IPS-15b (cell line): ENCODE data around the gene TMEM144.

Experiments
- H3K27me3 ChIP-seq: one replicate; pipeline ENCODE4 v1.6.1; 2013; ENCODE audit warnings: low read length; ENCODE audit not compliant: control insufficient read depth, insufficient read depth
- H3K36me3 ChIP-seq: one replicate; pipeline ENCODE4 v1.6.1; 2013; ENCODE audit warnings: low read length; ENCODE audit not compliant: control insufficient read depth, insufficient read depth
- H3K4me1 ChIP-seq: one replicate; pipeline ENCODE4 v1.6.1; 2013; ENCODE audit warnings: mild to moderate bottlenecking, low read length; ENCODE audit not compliant: control insufficient read depth, insufficient read depth
- H3K4me3 ChIP-seq: one replicate; pipeline ENCODE4 v1.5.1; 2013; ENCODE audit warnings: low read depth, low read length
- H3K9ac ChIP-seq: one replicate; pipeline ENCODE4 v1.6.1; 2013; ENCODE audit warnings: low read depth, mild to moderate bottlenecking, low read length
- H3K9me3 ChIP-seq: one replicate; pipeline ENCODE4 v1.6.1; 2013; ENCODE audit warnings: mild to moderate bottlenecking, low read length; ENCODE audit not compliant: control insufficient read depth, insufficient read depth

TMEM144 gene

DNA sequence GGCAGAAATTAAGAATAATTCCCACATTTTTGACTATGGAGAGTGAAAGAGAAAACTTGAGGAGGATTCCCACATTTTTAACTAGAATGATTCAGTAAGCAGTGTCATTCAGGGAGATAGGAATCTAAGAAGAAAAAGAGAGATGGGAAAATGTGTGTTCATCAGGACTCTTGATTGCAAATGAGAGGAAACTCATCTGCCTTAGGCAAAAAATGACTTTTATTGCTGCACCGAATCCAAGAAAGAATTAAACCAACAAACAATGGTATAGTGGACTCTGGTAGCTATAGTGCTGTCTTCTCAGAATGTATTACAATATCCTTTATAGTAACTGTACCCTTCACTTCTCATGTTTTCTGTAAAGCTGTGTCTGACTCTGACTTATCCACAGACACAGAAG lies 15.0 kb upstream of the TMEM144 start:
- Histone ChIP-seq H3K4me1 (no peaks in the 10 kb centered on the region), H3K27me3 (no peaks in the 10 kb centered on the region), H3K36me3 (no peaks in the 10 kb centered on the region), H3K4me3 (no peak overlapping the region), H3K9ac (no peak overlapping the region), H3K9me3 (no peaks in the 10 kb centered on the region)

DNA sequence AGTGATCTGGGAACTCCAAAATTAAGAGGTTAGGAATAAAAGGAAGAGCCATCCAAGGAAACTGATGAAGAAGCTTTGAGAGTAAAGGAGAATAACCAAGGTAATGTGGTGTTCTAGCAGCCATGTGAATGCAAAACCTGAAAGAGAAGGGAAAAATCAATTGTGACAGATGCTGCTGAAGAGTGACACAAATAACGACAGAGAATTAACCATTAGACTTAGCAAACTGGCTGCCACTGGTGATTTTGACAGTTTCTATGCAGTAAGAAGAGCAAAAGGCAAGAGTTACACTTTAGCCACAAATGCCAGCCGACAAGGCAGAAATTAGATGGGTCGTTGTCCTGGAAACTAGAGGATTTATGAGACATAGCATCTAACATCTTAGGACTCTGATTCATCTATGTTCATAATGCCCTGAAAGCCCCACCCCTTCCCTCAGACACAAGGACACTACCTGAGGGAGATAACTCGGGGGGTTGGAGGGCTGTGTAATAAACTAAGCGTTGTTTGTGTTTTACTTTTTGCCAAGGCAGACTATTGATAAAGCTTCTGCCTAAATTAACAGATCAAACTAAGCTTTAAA lies 13.0 kb upstream of the TMEM144 start:
- Histone ChIP-seq H3K36me3 (no peaks in the 10 kb centered on the region), H3K9ac (no peak overlapping the region), H3K27me3 (no peaks in the 10 kb centered on the region), H3K9me3 (no peaks in the 10 kb centered on the region), H3K4me1 (no peaks in the 10 kb centered on the region), H3K4me3 (no peak overlapping the region)

GRCh38 chr4:158200214-158200613 lies 10.1 kb upstream of the TMEM144 start:
- Histone ChIP-seq H3K27me3 (no peaks in the 10 kb centered on the region), H3K4me3 (no peak overlapping the region), H3K9ac (no peak overlapping the region), H3K9me3 (no peaks in the 10 kb centered on the region), H3K36me3 (no peaks in the 10 kb centered on the region), H3K4me1 (no peaks in the 10 kb centered on the region)

- Histone ChIP-seq H3K4me3 (no peak overlapping the region), H3K4me1 (no peaks in the 10 kb centered on the region), H3K36me3 (no peaks in the 10 kb centered on the region), H3K9ac (no peak overlapping the region), H3K9me3 (no peaks in the 10 kb centered on the region), H3K27me3 (no peaks in the 10 kb centered on the region)
Measured at GRCh38 chr4:158201322-158201721, 9.0 kb upstream of the TMEM144 start.

GRCh38 chr4:158201876-158202275 lies 8.4 kb upstream of the TMEM144 start:
- no peak overlapping the region for H3K4me3 ChIP-seq
- H3K36me3 ChIP-seq: no peaks in the 10 kb centered on the region
- H3K9ac ChIP-seq: no peak overlapping the region
- no peaks in the 10 kb centered on the region for H3K9me3 ChIP-seq
- no peaks in the 10 kb centered on the region for H3K4me1 ChIP-seq
- no peaks in the 10 kb centered on the region for H3K27me3 ChIP-seq

DNA sequence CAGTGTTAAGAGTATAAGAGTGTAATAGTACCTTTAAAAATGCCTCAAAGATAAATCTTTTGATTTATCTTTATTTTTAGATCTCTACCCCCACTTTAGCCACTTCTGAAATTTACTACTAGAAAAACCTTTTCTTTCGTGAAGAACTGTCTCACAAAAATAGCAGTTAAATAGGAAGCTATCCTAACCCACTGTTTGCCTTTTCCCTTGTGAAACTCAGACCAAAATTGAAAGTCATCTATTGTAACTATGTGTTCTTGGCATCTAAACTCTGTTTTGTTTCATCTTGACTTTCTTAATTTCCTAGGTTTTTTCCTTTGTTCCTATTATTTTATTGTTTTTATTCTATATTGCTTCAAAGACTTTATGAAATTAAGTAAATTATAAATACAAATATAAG lies 7.8 kb upstream of the TMEM144 start:
- H3K4me1 ChIP-seq: no peaks in the 10 kb centered on the region
- H3K9me3 ChIP-seq: no peaks in the 10 kb centered on the region
- H3K27me3 ChIP-seq: no peaks in the 10 kb centered on the region
- no peak overlapping the region for H3K9ac ChIP-seq
- H3K36me3 ChIP-seq: no peaks in the 10 kb centered on the region
- H3K4me3 ChIP-seq: no peak overlapping the region

DNA sequence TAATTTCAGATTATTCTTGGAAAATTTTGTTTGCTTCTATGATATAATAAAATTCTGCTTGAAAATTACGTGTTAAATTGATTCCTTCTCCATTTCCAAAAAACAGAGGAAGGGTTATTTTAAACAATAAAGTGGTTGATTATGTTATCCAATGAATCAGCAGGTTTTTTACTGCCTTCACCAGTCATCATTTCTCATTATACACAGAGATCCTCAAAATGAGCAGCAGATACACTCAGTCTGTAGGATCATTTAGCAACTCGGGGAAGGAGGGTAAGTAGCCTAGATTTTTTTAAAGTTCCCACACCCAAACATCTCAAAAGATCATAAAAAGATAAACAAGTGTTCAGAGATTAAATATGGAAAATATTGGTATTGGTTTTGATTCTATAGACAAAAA lies 6.8 kb upstream of the TMEM144 start:
- Histone ChIP-seq H3K4me1 (no peaks in the 10 kb centered on the region), H3K9ac (no peak overlapping the region), H3K36me3 (no peaks in the 10 kb centered on the region), H3K4me3 (no peak overlapping the region), H3K9me3 (no peaks in the 10 kb centered on the region), H3K27me3 (no peaks in the 10 kb centered on the region)

- Histone ChIP-seq H3K9me3 (no peaks in the 10 kb centered on the region), H3K36me3 (no peaks in the 10 kb centered on the region), H3K4me3 (no peak overlapping the region), H3K4me1 (no peaks in the 10 kb centered on the region), H3K27me3 (no peaks in the 10 kb centered on the region), H3K9ac (no peak overlapping the region)
Measured at GRCh38 chr4:158203929-158204328, 6.4 kb upstream of the TMEM144 start.

- no peak overlapping the region for H3K4me3 ChIP-seq
- no peaks in the 10 kb centered on the region for H3K9me3 ChIP-seq
- no peak overlapping the region for H3K9ac ChIP-seq
- peaks cover 2% of the 10 kb centered on the region for H3K27me3 ChIP-seq
- H3K36me3 ChIP-seq: no peaks in the 10 kb centered on the region
- H3K4me1 ChIP-seq: no peaks in the 10 kb centered on the region
Measured at GRCh38 chr4:158208963-158209640, 1.2 kb upstream of the TMEM144 start.

GRCh38 chr4:158211222-158211621 lies 936 bp downstream of the TMEM144 start:
- Histone ChIP-seq H3K27me3 (peaks cover 2% of the 10 kb centered on the region), H3K9ac (no peak overlapping the region), H3K36me3 (no peaks in the 10 kb centered on the region), H3K9me3 (no peaks in the 10 kb centered on the region), H3K4me1 (no peaks in the 10 kb centered on the region), H3K4me3 (peak overlapping the region; percentile 57)

DNA sequence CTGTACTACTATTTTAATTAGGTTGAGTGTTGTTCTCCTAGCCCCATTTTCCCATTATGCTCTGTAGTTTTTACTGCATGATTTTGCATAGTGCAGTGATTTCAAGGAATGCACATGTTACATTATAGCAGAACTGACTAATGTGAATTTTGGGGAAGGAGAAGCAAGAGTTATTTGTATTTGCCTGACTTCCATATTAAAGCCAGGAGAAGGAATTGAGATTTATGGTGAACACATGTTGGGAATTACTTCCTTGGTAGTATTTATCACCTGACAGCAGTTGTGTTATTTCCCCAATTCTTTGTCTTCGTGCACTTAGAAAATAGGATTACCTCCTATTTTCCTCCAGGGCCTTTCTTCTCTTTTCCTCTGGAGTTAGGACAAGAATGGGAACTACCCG lies 3.2 kb downstream of the TMEM144 start:
- Histone ChIP-seq H3K9ac (no peak overlapping the region), H3K4me1 (no peaks in the 10 kb centered on the region), H3K27me3 (peaks cover 2% of the 10 kb centered on the region), H3K9me3 (no peaks in the 10 kb centered on the region), H3K4me3 (no peak overlapping the region), H3K36me3 (no peaks in the 10 kb centered on the region)

GRCh38 chr4:158214856-158215255 lies 4.6 kb downstream of the TMEM144 start:
- H3K4me1 ChIP-seq: no peaks in the 10 kb centered on the region
- no peak overlapping the region for H3K9ac ChIP-seq
- peaks cover 2% of the 10 kb centered on the region for H3K27me3 ChIP-seq
- H3K4me3 ChIP-seq: no peak overlapping the region
- no peaks in the 10 kb centered on the region for H3K9me3 ChIP-seq
- no peaks in the 10 kb centered on the region for H3K36me3 ChIP-seq
